Subcutaneous abdominal adipose tissue (tissue), 5 donors: ENCODE data around the gene CCDC34.

Experiments used
- H3K27ac ChIP-seq: one replicate; pipeline ENCODE4 v1.7.0; 2013; ENCODE audit warnings: low read depth, mild to moderate bottlenecking, inconsistent platforms, low read length, moderate library complexity
- H3K27me3 ChIP-seq, 5 donors: one replicate each; pipeline ENCODE4 v1.7.0; 2013; ENCODE audit warnings: low read length in 5 of 5, inconsistent platforms in 1 of 5; ENCODE audit not compliant: control insufficient read depth in 5 of 5, insufficient read depth in 4 of 5
- H3K36me3 ChIP-seq, 5 donors: one replicate each; pipeline ENCODE4 v1.7.0; 2013; ENCODE audit warnings: low read length in 5 of 5; ENCODE audit not compliant: control insufficient read depth in 5 of 5, insufficient read depth in 5 of 5
- H3K4me1 ChIP-seq, 5 donors: one replicate each; pipeline ENCODE4 v1.7.0; 2013; ENCODE audit warnings: low read length in 5 of 5, mild to moderate bottlenecking in 3 of 5, moderate library complexity in 1 of 5; ENCODE audit not compliant: control insufficient read depth in 5 of 5, insufficient read depth in 5 of 5
- H3K4me3 ChIP-seq, 5 donors: one replicate each; pipeline ENCODE4 v1.7.0; 2013; ENCODE audit warnings: low read length in 5 of 5, low read depth in 1 of 5
- H3K9ac ChIP-seq, 5 donors: one replicate each; pipeline ENCODE4 v1.7.0; 2013; ENCODE audit warnings: low read length in 5 of 5, mild to moderate bottlenecking in 4 of 5, moderate library complexity in 3 of 5
- H3K9me3 ChIP-seq, 5 donors: one replicate each; pipeline ENCODE4 v1.7.0; 2013; ENCODE audit warnings: low read length in 5 of 5; ENCODE audit not compliant: control insufficient read depth in 5 of 5
- donor health status: healthy.
- donor health status: healthy.
- donor health status: healthy.
- donor health status: healthy.
- donor health status: healthy.

The CCDC34 gene

GRCh38 chr11:27370374-27370773 is 7.4 kb upstream of the CCDC34 start:
- no peaks in the 10 kb centered on the region for H3K27me3 ChIP-seq
- peaks cover 17 to 53% (median 41%) of the 10 kb centered on the region in 5 donors for H3K36me3 ChIP-seq
- H3K4me3 ChIP-seq: no peak overlapping the region
- H3K9ac ChIP-seq: no peak overlapping the region
- no peaks in the 10 kb centered on the region for H3K4me1 ChIP-seq
- no peak overlapping the region for H3K27ac ChIP-seq
- no peaks in the 10 kb centered on the region for H3K9me3 ChIP-seq

DNA sequence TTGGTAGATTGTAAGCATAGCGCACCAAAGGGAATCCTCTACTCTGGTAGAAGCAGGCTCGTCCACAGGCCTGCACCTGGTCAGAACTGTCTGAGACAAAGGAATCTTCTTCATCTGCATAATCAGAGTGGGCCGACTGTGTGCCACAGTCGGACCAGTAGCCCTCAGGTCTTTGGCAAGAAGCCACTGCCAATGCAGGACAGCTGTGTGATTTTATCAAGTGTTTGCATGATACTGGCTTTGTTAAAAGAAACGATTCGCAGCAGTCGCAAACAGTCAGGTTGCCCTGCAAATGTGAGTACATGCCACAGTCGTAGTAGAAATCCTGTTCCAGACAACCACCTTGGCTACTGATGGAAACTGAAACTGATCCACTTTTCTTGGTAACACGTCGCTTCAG is 4.9 kb upstream of the CCDC34 start:
- Histone ChIP-seq H3K27ac (no peak overlapping the region), H3K9ac (no peak overlapping the region), H3K4me1 (peaks cover 0 to 9% (median 6%) of the 10 kb centered on the region in 5 donors)

DNA sequence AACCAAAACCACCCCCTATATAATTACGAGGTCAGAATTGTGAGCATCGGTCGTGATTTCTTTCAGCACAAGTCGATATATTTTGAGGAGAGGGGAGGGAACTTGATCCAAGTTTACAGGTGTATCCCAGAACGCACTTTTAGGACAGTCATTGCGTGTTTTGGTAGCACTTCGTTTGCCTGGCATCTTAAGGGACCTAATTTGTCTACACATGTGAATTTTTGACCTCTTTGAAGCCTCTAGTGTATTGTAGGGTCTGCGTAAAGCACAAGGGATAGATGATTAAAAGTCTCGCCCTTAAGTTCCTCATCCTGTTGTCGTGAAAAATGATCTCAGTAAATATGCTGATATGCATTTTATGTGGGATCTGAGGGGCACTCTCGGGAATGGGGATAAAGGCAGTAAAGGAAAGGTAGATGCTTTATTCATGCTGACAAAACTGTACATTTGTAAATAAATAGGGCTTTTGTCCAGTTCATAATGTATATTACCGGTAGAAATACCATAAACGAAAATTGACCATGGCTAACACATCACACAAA is 632 bp upstream of the CCDC34 start:
- H3K36me3 ChIP-seq: peaks cover 5 to 12% (median 11%) of the 10 kb centered on the region in 5 donors
- no peak overlapping the region for H3K27ac ChIP-seq
- peak overlapping the region; percentile 83 to 92 (median 89) for H3K4me3 ChIP-seq
- no peaks in the 10 kb centered on the region for H3K27me3 ChIP-seq
- no peaks in the 10 kb centered on the region for H3K9me3 ChIP-seq
- peak overlapping the region; percentile 16 to 94 (median 79) for H3K9ac ChIP-seq
- H3K4me1 ChIP-seq: peaks cover 0 to 19% (median 13%) of the 10 kb centered on the region in 5 donors

More for the DNA sequence above, 4.9 kb upstream of the CCDC34 start:
- Histone ChIP-seq H3K9me3 (no peaks in the 10 kb centered on the region), H3K36me3 (peaks cover 10 to 35% (median 30%) of the 10 kb centered on the region in 5 donors), H3K4me3 (no peak overlapping the region), H3K27me3 (no peaks in the 10 kb centered on the region)

- H3K27me3 ChIP-seq: no peaks in the 10 kb centered on the region
- peaks cover 0 to 3% (median 0%) of the 10 kb centered on the region in 5 donors for H3K36me3 ChIP-seq
- peak overlapping the region in 2 of 5 donors; percentile 83 to 87 for H3K4me3 ChIP-seq
- H3K9me3 ChIP-seq: no peaks in the 10 kb centered on the region
- H3K4me1 ChIP-seq: peaks cover 0 to 21% (median 13%) of the 10 kb centered on the region in 5 donors
- peak overlapping the region in 2 of 5 donors; percentile 79 to 91 for H3K9ac ChIP-seq
- H3K27ac ChIP-seq: no peak overlapping the region
Measured at GRCh38 chr11:27361649-27362431, 1.2 kb downstream of the CCDC34 start.

DNA sequence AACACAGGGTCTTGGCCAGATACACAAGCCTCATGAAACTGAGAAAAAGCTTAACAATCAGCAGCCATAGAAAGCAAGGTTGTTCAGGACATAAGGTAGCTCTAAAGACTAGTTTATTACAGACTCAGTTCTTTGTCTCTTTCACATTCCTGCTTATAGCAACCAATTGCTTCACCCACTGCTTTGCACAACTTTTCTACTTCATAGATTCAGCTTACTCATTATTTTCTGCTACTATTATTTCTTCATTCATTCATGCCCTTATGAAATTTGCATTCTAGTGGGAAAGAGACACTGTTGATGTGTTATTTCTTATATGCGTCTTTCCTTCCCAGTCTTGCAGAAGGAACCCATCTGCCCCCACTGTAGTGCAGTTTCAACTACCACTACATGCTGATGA is 4.7 kb downstream of the CCDC34 start:
- no peak overlapping the region for H3K4me3 ChIP-seq
- H3K4me1 ChIP-seq: peaks cover 0 to 16% (median 9%) of the 10 kb centered on the region in 5 donors
- no peak overlapping the region for H3K27ac ChIP-seq

GRCh38 chr11:27357250-27357649 is 5.8 kb downstream of the CCDC34 start:
- Histone ChIP-seq H3K4me3 (no peak overlapping the region), H3K36me3 (no peaks in the 10 kb centered on the region), H3K9me3 (no peaks in the 10 kb centered on the region), H3K27ac (no peak overlapping the region), H3K9ac (no peak overlapping the region), H3K4me1 (peaks cover 0 to 6% (median 2%) of the 10 kb centered on the region in 5 donors), H3K27me3 (no peaks in the 10 kb centered on the region)

More for the DNA sequence above, 4.7 kb downstream of the CCDC34 start:
- Histone ChIP-seq H3K9me3 (no peaks in the 10 kb centered on the region), H3K27me3 (no peaks in the 10 kb centered on the region), H3K9ac (peak overlapping the region in 1 of 5 donors; percentile 31), H3K36me3 (no peaks in the 10 kb centered on the region)

DNA sequence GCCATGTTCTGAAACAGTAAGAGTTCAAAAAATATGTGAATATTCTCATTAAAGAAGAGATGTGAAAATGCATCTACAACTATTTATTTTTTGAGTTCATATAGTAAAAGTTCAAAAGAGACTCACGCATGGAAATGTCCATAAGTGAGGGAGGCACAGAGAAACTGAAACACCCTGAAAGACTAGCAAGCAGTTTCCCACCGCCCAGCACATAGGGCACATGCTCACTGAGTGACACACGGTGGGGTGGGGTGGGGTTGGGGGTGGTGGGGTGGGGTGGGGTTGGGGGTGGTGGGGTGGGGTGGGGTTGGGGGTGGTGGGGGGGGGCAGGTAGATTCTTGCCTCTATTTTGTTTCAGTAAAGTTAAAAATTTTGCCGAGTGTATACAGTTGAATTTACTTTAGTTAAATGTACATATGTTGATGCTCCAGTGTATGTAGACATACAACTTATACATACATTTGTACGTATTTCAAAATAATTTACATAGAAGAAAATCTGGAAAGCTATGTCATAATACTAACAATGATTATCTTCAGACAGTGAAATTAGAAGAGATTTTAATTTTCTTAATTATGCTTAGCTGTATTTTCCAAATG is 6.3 kb downstream of the CCDC34 start:
- no peaks in the 10 kb centered on the region for H3K27me3 ChIP-seq
- peaks cover 0 to 2% (median 0%) of the 10 kb centered on the region in 5 donors for H3K4me1 ChIP-seq
- no peak overlapping the region for H3K27ac ChIP-seq
- H3K9ac ChIP-seq: no peak overlapping the region
- no peaks in the 10 kb centered on the region for H3K36me3 ChIP-seq
- no peaks in the 10 kb centered on the region for H3K9me3 ChIP-seq
- H3K4me3 ChIP-seq: no peak overlapping the region

DNA sequence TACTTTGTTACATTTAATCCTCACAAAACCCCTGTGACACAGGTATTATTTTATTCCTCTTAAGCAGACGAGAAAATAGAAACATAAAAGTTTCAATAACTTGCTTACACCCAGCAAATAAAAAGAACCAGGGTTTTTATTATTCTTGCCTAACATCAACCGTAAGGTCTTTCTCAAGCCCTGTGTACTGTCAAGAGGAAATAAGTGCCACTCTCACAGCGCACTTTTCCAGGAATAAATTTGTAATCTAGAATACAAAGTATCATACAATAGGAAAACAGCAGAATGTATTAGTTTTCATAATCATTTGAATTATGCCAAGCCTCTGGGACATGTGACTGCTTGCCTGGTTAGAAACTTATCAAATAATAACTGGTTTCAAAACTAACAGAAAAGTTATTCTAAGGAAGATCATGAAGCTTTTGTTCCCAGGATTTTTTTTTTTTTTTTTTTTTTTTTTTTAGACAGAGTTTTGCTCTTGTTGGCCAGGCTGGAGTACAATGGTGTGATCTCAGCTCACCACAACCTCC is 7.4 kb downstream of the CCDC34 start:
- H3K9me3 ChIP-seq: no peaks in the 10 kb centered on the region
- H3K27me3 ChIP-seq: no peaks in the 10 kb centered on the region
- no peaks in the 10 kb centered on the region for H3K36me3 ChIP-seq
- H3K4me3 ChIP-seq: no peak overlapping the region
- no peak overlapping the region for H3K9ac ChIP-seq
- H3K27ac ChIP-seq: peak overlapping the region; percentile 74
- peaks cover 0 to 6% (median 2%) of the 10 kb centered on the region in 5 donors for H3K4me1 ChIP-seq

GRCh38 chr11:27354359-27354965 is 8.6 kb downstream of the CCDC34 start:
- H3K36me3 ChIP-seq: no peaks in the 10 kb centered on the region
- H3K27me3 ChIP-seq: no peaks in the 10 kb centered on the region
- H3K9me3 ChIP-seq: no peaks in the 10 kb centered on the region
- H3K4me3 ChIP-seq: no peak overlapping the region
- H3K9ac ChIP-seq: peak overlapping the region in 2 of 5 donors; percentile 27 to 30
- peaks cover 0 to 14% (median 7%) of the 10 kb centered on the region in 5 donors for H3K4me1 ChIP-seq
- H3K27ac ChIP-seq: peak overlapping the region; percentile 74
